Measurements from ENCODE around the gene CLRN3.

DNA sequence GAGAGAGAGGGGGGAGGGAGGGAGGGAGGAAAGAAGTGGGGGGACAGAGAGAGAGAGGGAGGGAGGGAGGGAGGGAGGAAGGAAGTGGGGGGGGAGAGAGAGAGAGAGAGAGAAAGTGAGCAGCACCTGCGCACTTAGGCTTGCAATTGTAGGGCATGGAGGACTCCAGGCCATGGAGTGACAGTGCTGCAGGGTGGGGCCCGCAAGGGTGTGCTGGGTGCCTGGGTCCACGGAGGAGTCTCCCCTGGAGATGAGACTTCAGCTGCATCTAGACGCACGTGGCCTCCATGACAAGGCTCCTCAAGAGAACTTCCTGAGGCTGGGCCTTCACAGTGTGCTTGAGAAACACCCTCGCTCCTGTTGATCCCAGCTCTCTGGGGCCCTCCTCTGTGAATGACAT lies 44.5 kb downstream of the CLRN3 start:
- no peak for TF ChIP-seq CTCF (IDR thresholded peaks at IDR 0.05)
- no peak for TF ChIP-seq POLR2A (IDR thresholded peaks at IDR 0.05)

All from uterus (tissue), 2 donors.